GM12872 (cell line): ENCODE data around the gene TCAF1.
A peak's percentile ranks its signal among the peaks of the same experiment; 100 is the strongest.

Source experiments
- CTCF ChIP-seq: IDR thresholded peaks from 3 replicates; pipeline ENCODE4 v1.5.1; 2011; ENCODE audit warnings: low read depth, mild to moderate bottlenecking, low read length, moderate library complexity; ENCODE audit not compliant: insufficient read depth

Gene TCAF1, protein sequence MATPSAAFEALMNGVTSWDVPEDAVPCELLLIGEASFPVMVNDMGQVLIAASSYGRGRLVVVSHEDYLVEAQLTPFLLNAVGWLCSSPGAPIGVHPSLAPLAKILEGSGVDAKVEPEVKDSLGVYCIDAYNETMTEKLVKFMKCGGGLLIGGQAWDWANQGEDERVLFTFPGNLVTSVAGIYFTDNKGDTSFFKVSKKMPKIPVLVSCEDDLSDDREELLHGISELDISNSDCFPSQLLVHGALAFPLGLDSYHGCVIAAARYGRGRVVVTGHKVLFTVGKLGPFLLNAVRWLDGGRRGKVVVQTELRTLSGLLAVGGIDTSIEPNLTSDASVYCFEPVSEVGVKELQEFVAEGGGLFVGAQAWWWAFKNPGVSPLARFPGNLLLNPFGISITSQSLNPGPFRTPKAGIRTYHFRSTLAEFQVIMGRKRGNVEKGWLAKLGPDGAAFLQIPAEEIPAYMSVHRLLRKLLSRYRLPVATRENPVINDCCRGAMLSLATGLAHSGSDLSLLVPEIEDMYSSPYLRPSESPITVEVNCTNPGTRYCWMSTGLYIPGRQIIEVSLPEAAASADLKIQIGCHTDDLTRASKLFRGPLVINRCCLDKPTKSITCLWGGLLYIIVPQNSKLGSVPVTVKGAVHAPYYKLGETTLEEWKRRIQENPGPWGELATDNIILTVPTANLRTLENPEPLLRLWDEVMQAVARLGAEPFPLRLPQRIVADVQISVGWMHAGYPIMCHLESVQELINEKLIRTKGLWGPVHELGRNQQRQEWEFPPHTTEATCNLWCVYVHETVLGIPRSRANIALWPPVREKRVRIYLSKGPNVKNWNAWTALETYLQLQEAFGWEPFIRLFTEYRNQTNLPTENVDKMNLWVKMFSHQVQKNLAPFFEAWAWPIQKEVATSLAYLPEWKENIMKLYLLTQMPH

GRCh38 chr7:143901668-143902331, at the start of gene TCAF1:
Gene TCAF1, minus strand, starts transcription at chr7:143902176. Its CDS starts 25,568 bp downstream, at chr7:143876608.
- TF ChIP-seq CTCF = peak; percentile 37

- no peak for TF ChIP-seq CTCF
These were observed 46.8 kb upstream of the TCAF1 start for GRCh38 chr7:143948733-143949132.

DNA sequence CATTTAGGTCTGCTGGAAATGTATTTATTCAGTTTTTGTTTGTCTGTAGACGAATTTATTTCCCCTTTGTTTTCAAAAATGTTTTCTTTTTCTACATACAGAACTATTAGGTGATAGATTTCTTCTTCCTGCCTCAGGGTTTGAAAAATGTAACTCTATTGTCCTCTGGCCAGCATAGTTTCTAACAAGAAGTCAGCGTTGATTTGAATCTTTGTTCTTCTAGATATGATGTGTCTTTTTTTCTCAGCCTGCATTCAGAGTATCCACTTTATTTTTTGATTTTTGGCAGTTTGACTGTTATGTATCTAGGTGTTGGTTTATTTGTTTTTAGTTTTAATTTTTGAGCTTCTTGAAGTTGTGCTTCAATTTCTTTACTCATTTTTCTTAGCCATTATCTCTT, 45.1 kb upstream of the TCAF1 start:
- TF ChIP-seq CTCF = no peak

GRCh38 chr7:143945423-143945822, 43.4 kb upstream of the TCAF1 start:
- no peak for TF ChIP-seq CTCF

DNA sequence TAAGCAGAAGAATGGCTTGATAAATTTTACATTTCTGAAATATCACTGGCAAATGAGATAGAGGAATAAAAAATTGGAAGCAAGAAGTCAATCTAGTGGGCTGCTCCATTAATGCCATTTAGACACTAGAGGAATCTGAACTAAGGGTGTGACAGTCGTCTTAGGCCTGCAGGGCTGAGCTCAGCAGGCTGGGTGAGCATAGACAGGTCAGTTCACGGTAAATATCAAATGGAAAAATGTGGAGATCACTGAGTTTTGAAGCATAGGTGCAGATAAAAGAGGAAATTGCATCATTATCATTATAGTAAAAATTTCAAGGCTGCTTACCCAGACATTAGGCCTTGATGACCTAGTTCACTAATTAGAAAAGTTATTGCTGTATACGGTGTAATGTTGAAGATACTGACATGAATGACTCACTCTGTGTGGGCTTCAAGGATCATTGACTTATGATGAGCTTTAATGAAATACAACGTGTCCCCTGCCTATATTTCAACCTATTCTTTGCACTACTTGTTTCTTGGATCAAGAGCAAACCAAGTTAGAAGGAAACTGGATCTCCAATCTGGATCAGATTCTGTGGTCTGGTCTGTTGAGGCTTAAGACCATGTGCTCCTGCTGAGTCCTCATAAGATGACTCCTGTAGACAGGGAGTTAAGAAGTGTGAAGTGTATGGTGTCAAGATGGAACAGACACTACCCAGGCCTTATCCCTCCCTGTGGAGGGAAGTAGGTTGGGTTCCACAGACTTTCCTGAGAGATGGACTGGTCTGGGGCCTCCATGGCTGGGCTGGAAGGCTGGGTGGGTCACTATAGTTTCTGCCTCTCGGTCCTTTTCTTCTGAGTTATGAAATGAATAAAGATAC, 36.6 kb upstream of the TCAF1 start:
- TF ChIP-seq CTCF = no peak

DNA sequence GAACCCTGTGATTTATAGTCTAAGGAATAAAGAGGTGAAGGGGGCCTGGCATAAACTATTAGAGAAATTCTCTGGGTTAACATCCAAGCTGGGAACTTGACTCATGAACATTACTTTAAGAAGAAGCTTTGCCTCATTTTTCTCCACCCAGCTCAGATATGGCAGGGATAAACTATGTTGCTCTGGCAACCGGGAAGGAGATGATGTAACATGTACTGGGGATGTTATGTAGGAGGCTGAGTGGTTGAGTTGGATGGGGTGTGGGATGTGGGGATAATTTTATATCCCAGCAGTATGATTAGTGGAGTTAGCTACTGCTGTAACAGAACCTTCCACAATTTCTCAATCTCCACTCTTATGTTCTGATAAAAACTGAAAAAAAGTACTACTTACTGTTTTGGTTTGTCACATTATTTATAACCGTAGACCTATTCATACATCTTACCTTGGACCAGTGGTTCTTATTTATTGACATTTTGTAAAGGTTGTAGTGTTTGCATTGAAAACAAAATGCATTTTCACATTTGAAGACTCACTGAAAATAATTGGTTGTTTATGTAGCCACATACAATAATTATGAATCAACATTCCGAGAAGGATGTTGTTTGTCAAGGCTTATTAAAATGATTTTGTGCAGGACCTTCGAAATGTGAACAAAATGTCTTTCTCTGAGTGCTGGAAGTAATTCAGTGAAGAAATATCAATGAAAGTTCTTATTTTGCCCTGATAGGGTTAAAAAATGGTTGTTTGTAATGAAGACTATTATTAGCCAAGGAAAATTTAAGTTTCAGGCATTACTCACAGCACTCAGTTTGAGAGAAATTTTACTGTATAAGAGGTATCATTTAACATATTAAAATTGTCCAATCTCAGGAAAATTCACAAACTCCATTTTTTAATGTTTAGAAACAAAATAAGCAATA, 34.4 kb upstream of the TCAF1 start:
- TF ChIP-seq CTCF = no peak
